IPS-NIHi11 (cell line): ENCODE measurements around the gene LSP1.
"Not testable (repeated sequence)": the region's sequence is repeated elsewhere in the genome, so short reads cannot be mapped to it uniquely, and the experiment has no call there.

Source experiments
- DNase-seq: peaks from one replicate; pipeline ENCODE4 v3.0.0; 2012; ENCODE audit warnings: mixed read lengths, low spot score

The LSP1 gene

DNA sequence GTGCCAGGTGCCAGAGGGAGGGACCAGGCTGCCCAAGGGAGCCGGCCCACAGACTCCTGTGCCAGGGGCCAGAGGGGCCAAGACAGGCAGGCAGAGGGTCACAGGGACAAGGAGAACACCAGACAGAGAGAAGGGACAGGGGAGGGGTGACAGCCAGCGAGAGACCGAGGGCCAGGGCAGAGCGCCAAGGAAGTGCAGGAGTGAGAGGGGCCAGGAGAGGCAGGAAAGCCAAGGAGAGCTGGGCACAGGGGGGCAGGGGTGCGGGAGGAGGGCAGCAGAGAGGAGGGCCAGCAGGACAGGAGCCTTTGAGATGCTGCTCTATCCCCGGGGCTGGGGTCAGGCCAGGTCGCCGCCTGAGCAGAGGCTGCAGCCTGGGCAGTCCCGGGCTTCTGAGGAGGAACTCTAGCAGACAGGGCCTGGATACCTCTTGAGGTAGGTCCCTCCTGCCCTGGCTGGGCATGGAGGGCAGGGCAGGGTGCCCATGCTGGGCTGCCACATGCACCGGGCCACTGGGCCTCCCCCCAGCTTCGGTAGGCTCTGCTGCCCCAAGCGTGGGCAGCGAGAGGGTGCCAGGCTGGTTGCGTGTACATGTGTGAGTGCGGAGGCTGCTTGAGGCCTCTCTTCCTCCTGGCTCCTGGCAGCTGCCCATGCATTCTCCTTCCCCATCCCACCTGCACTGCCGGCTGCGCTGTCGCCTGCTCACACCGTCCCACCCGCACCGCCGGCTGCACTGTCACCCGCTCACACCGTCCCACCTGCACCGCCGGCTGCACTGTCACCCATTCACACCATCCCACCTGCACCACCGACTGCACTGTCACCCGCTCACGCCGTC, 12.2 kb downstream of the LSP1 start:
- DNase-seq, result no peak

DNA sequence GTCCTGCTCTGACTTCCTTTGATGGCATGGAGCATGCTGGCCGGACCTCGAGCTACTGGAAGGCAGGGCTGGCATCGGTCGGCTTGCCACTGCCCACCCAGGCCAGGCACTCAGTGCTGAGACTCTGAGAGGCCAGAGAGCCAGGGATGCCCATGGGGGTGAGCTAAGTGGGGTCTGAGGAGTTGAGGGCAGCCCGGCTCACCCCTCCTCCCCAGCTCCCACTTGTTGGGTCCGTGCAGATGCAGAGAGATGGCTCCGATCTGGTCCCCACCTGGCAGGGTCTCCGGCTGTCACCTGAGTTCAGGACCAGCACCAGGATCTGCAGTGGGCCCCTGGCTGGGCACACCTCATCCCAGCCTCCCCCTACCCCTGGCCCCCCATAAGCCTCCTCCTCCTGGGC, 13.3 kb downstream of the LSP1 start:
- DNase-seq, result no peak

DNA sequence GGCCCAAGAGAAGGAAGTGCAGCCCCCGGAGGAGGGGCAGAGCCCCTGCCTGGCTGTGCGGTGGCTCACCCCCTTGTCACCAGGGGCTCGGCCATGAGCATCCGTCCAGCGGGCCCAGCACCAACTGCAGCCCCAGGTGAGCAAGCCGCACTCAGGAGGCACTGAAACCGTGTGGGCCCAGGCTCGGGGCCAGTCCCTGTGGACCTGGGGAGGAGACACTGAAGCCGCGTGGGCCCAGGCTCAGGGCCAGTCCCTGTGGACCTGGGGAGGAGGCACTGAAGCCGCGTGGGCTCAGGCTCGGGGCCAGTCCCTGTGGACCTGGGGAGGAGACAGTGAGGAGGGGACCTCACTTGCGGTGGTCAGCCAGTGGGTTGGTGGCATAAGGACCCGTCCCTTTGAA, 13.9 kb downstream of the LSP1 start:
- no peak for DNase-seq

DNA sequence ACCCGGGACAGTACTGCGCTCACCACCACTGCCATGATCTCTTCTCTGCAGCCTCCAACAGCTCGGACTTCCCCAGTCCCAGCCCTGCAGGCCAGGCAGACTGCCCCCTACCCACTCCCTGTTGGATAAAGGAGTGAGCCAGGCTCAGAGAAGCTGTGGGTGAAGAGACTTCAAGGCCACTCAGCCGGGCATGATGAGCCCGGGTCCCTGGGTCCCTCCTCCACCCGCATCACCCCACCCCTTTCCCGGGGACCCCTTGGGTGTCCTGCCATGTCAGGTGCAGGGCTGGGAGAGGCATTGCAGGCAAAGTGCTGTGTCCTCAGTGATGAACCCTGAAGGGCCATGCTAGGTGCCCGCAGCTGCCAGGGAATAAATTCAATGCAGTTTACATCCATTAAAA, 14.5 kb downstream of the LSP1 start:
- no peak for DNase-seq

DNA sequence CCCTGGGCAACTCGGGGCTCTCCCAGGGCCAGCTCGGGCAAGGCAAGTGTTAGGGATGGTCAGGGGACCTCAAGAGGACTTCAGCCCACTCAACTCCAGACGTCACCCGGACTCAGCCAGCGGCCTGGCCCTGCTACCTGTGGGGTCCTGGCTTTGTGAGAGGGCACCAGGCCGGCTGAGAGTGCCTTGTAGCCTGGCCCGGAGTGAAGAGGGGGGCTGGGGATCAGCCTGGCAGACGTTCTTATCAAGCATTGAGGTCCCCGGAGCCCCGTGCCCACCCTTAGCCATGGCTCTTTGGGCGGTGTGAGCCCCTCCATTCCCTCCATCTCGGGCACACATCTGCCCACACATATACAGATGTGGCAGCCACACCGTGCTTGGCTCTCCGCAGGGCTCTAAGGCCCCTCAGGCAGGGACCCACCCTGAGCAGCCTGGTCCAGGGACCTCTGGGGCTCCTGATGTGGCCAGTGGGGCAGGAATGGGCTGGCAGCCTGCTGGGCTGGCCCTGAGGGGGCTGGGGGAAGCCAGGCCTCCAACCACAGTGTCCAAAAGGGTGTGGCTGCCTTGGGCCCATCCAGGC, 15.3 kb downstream of the LSP1 start:
- DNase-seq, result no peak

DNA sequence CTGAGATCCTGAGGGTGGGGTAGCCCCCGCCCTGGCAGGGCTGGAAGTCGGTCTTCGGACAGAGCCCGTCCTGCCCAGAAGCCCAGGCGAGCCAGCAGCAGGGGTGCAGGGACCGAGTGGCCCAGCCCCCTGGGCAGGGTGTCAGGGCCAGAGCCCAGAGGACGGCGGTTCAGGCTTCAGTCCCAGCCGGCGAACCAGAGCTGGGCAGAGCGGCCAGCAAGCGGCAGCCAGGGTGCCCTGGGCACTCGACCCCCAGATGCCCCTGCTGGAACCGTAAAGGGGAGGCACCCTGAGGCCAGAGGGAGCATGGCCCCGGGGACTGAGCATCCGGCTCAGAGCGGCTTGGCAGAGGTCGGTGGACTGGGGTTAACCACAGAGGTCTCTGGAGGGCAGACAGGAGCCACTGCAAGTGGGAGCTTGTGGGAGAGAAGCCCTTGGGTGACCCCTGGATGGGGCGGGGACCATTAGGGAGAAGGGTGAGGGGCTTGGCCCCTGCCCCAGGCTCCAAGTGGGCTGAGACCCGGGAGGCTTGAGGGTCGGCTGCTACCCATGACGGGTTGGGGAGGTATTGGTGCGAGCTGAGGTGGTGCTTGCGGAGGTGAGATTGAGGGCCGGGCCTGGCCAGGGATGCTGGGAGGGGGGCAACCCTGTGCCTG, 15.9 kb downstream of the LSP1 start:
- no peak for DNase-seq

DNA sequence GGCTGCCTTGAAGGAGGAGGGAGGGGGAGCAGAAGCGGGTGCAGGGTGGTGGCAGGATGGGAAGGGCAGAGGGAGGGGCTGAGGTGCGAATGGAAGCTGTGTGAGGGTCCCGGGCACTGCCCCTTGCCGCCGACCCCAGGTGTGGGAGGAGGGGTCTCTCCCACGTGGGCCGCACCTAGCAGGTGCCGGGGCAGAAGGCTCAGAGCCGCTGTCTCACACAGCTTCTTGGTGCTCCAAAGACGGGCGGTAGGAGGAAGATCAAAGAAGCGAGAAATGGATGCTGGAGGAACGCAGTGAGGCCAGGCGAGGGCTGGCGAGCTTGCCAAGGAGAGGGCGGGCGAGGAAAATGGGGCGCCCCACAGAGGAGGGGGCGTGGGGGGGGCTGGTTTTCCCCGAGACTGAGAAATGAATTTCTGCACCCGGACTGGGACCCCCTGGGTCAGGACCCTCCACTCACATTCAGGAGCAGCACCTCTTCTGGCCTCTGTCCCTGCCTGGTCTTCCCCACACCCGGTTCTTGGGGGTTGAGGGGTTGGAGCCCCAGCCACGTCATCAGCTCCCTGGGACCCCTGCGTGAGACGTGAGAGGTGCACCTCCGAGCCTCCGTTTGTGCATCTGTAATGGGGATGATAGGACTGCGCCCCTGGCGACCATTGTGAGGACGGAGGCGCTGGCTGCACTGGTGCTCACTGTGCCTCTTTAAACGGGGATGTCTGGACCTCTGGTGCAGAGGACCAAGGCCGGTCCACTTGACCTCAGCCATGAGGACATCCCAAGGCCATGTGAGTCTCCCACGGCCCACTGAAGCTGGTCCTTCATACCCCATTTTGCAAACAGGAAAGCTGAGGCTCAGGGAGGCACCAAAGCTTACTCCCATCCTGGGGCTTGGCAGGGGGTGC, 16.8 kb downstream of the LSP1 start:
- DNase-seq, result no peak

DNA sequence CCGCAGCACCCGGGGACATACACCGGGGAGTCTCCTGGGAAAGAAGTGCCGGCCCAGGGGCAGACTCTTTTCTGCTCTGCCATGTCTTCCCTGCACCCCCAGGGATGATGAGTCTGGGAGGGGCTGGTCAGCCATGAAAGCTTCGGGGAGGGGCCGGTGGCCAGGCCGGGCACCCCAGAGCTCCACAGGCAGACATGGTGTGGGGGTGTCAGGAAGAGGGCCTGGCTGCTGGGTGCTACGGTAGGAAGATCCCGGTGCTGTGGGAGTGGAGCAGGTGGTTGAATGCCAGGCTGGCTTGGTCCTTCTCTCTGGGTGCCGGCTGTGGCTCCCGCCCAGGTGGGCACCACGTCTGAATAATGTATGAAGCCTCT, 17.4 kb downstream of the LSP1 start:
- DNase-seq, result no peak

DNA sequence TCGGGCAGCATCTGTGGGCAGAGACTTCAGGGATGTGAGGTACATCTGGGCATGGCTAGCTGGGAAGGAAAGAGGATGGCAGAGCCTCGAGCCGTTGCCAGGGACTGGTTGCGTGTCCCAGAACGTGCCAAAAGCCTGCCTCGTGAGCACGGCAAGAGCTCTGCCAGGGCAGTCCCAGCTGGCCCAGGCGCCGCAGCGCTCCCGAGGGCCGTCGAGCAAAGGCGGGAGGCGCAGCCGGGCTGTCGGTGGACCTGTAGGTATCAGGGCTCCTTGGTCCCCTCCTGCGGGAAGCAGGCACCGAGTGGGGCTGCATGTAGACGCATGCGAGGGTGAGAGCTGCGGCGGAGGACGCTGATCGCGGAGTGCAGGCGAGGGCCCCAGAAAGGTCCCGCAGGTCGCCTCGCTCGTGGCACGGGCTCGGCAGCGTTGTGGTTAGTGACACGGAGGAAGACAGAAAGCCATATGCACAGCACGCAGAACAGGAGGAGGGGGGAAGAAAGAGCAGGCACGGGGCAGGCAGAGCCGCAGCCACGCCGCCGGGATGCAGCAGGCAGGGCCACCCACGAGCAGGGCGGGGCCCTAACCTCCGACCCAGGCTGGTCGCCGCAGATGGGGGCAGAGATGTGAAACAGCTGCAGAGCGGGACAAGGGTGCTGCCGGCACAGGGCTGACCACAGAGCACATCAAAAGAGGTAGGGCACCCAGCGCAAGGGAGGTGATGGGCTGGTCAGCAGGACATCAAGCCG, 18.0 kb downstream of the LSP1 start:
- no peak for DNase-seq

DNA sequence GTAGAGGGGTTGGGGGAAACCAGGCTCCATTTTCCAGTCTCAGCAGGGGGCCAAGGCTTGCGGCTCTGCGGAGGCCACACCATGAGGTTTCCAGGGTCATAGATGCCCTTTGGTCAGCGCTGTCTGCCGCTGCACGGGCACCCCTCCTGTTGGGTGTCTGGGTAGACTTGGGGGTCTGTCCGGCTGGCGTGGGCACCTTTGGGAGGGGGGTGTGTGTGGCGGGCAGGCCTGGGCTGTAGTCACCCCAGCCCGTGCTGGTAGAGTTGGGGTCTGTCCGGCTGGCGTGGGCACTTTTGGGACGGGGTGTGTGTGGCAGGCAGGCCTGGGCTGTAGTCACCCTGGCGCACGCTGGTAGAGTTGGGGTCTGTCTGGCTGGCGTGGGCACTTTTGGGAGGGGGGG, 18.6 kb downstream of the LSP1 start:
- no peak for DNase-seq

DNA sequence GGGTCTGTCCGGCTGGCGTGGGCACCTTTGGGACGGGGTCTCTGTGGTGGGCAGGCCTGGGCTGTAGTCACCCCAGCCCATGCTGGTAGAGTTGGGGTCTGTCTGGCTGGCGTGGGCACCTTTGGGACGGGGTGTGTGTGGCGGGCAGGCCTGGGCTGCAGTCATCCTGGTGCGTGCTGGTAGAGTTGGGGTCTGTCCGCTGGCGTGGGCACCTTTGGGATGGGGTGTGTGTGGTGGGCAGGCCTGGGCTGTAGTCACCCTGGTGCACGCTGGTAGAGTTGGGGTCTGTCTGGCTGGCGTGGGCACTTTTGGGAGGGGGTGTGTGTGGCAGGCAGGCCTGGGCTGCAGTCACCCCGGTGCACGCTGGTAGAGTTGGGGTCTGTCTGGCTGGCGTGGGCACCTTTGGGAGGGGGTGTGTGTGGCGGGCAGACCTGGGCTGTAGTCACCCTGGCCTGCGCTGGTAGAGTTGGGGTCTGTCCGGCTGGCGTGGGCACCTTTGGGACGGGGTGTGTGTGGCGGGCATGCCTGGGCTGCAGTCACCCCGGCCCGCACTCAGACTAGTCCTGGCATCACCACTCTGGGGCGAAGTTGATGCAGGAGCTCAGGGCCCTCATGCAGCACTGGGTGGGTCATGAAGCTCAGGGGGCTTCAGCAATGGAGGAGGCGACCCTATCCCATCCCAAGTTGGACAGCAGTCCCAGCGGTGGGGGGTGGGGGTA, 19.5 kb downstream of the LSP1 start:
- no peak for DNase-seq

DNA sequence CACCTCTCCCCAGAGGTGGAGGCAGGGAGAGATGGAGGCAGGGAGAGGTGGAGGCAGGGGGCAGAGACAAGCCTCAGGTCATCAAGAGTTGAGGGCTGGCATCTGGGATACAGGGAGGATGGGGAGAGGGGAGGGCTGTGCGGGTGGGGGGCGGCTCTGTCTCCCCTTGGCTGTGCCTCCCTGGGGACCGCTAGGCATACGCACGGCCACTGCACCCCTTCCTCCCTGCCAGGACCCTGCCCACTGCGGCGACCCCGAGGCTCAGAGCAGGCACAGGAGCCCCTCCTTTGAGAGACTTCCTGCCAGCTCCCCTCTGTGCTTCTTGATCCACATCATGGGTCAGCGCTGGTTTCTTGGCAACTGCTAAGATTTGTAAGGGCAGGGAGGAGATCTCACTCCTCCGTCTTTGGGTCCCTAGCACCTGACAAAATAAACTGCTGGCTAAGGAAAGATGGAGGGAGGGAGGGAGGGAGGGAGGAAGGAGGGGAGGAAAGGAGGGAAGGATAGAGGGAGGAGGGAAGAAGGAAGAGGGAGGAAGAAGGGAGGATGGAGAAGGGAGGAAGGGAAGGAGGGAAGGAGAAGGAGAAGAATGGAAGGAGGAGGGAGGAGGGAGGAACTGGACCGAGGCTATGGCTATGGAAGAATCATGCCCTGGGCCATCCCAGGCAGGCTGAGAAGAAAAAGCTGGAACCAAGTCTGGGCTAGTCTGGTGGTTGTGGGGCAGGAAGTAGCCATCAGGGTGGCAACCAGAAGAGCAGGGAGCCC, 20.3 kb downstream of the LSP1 start:
- no peak for DNase-seq

DNA sequence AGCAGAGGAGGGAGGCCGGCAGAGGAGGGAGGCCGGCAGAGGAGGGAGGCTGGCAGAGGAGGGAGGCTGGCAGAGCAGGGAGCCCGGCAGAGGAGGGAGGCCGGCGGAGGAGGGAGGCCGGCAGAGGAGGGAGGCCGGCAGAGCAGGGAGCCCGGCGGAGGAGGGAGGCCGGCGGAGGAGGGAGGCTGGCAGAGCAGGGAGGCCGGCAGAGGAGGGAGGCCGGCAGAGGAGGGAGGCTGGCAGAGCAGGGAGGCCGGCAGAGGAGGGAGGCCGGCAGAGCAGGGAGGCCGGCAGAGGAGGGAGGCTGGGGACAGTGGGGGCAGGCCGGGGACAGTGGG, 20.9 kb downstream of the LSP1 start:
- not testable (repeated sequence) for DNase-seq

DNA sequence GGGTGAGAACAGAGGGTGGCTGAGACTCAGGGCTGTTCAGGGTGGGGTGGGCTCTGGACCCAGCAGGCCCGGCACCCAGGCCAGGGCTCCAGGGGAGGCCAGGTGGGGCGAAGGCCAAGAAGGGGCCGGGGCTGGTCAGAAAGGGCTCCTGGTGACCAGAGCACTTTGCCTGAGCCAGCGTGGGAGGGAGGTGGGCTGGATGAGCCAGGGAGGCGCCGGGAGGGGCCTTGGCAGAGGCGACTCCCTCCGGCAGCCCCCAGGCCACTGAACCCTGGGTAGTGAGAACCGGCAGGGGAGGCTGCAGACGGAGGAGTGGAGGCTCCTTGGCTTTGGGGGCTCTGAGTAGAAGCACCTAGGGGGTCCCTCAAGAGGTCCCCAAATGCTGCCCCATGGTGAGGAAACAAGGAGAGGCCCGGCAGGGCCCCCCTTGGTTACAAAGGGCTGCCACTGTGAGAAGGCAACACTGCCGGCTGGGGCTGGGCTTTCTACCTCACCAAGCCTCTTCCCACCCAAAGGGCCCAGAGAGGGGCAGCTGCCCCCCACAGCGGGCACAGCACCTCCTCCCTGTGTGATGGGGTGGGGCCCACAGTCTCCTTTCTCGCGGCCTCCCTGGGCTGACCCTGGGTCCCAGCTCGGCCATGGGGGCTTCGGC, 21.7 kb downstream of the LSP1 start:
- DNase-seq, result not testable (repeated sequence)

DNA sequence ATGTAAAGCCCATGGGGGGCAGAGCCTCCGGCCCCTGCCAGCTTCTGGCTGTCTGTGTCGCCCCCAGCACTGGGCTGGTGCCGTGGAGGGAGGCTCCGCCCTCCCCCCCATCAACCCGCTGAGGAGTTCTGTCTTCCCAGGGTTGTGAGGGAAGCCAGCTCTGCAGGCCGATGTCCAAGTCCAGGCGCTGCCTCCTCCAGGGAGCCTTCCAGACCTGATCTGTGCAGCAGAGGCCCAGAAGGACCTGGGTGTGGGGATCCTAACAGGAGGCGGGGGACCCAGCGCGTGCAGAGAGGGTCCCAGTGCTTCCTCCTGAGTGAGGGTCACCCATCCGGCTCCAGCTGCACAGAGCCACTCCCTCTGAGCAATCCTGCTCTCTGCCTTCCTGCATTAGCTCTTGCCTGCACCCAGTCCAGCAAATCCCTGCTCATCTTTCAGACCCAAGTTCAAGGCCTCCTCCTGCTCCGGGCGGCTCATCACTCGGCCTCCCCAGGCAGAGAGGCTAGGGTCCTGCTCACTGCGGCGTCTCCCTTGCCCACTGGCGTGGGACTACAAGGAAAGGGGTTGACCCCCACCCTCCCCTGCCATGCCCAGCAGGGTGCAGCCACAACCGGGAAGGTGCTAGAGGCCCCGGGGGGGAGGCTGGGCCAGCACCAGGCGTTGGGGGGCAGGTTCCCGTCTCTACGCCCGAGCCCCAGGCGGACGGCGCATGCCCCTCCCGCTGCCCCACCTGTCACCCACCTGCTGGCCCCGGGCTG, 22.4 kb downstream of the LSP1 start:
- DNase-seq, result no peak

DNA sequence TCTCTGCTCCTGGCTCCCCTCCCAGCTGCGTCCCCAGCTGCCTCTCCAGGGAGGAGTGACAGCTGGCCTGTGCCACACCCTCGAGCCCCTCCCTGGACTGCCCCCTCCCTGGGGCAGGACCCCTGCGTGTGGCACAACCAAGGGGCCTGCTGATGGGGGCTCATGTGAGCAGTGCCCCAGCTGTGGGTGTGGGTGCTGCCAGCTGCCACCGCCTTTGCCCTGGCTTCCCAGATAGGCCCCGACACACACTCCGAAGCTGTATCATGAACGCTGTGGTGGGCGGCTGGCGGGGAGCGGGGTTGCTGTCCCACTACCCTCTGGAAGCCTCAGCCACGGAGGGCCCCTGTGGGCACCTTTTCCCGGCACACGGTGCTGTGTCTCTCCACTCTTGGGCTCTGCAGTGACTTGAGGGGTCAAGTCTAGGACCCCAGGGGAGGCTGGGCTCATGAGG, 23.0 kb downstream of the LSP1 start:
- not testable (repeated sequence) for DNase-seq

DNA sequence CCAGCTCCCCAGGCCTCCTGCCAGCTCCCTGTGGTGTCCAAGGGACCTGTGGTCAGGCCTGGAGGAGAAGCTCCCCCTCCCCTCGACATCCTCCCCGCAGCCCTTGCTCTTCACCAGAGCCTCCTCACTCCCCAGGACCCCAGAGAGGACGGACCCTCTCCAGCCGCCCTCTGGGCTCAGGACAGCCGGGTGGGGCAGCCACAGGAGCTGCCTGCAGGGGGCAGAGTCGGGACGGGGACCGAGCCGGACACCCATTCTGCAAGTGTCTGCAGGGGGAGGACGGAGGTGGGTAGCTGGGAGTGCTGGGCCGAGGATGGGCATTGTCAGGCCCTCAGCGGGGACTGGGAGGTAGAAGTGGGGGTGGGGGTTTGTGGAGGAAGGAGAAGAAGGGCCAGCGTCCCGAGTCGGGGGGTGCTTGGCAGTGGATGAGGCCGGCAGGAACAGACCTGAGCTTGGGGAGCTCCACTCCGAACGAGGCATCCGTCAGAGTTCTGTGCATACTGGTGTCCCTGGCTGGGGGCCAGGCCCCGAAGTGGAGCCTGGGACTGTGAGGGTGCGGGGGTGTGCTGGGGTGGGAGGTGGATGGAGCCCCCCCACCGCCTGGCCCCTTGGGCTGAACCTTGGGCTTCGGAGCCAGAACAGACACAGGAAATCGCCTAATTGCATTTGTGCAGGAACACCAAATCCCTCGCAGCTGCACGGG, 23.6 kb downstream of the LSP1 start:
- DNase-seq, result peak; percentile 87
